NT2/D1 (cell line): Measurements from ENCODE around the gene FCN1.

Experiments
- SUZ12 ChIP-seq: IDR thresholded peaks from 2 replicates; pipeline ENCODE4 v1.6.1; 2011; ENCODE audit not compliant: insufficient read length, insufficient read depth; ENCODE audit errors: extremely low read depth
- YY1 ChIP-seq: IDR thresholded peaks from 2 replicates; pipeline ENCODE4 v1.6.1; 2011; ENCODE audit not compliant: insufficient read length, insufficient read depth
- ZNF274 ChIP-seq: IDR thresholded peaks from 2 replicates; pipeline ENCODE4 v1.6.1; 2011; ENCODE audit warnings: mild to moderate bottlenecking, low read depth, low read length

GRCh38 chr9:134875371-134875770 lies 42.3 kb downstream of the FCN1 start:
- TF ChIP-seq YY1 (no peak), SUZ12 (no peak), ZNF274 (no peak)
